Neuronal stem cell (in vitro differentiated cells): Measurements from ENCODE around the gene XIAP. TPM values are rescaled to one million over a fixed set of nuclear protein-coding genes. Genes with fewer than 3 reads are reported as not detected.
"Not testable (repeated sequence)": the region's sequence is repeated elsewhere in the genome, so short reads cannot be mapped to it uniquely, and the experiment has no call there.

Experiments used
- DNase-seq: peaks from one replicate; pipeline ENCODE4 v3.0.0-alpha.2; 2013; ENCODE audit warnings: low spot score
- H2AFZ ChIP-seq: one replicate; pipeline ENCODE4 v1.6.1; 2013; ENCODE audit warnings: mild to moderate bottlenecking, low read length, inconsistent platforms
- H2AK5ac ChIP-seq: 2 replicates; pipeline ENCODE4 v1.6.1; 2013; ENCODE audit warnings: low read depth, mild to moderate bottlenecking, inconsistent platforms, low read length, moderate library complexity, mixed read lengths
- H2BK120ac ChIP-seq: 2 replicates; pipeline ENCODE4 v1.6.1; 2013; ENCODE audit warnings: low read depth, mild to moderate bottlenecking, inconsistent platforms, low read length, moderate library complexity, mixed read lengths
- H2BK12ac ChIP-seq: one replicate; pipeline ENCODE4 v1.6.1; 2013; ENCODE audit warnings: low read length, inconsistent platforms
- H2BK15ac ChIP-seq: 2 replicates; pipeline ENCODE4 v1.6.1; 2013; ENCODE audit warnings: mild to moderate bottlenecking, low read length, inconsistent platforms, mixed read lengths
- H2BK5ac ChIP-seq: one replicate; pipeline ENCODE4 v1.6.1; 2013; ENCODE audit warnings: inconsistent platforms, mild to moderate bottlenecking, low read length, moderate library complexity
- H3K14ac ChIP-seq: one replicate; pipeline ENCODE4 v1.6.1; 2013; ENCODE audit warnings: low read length, inconsistent platforms
- H3K18ac ChIP-seq: 2 replicates; pipeline ENCODE4 v1.6.1; 2013; ENCODE audit warnings: low read length, inconsistent platforms
- H3K23ac ChIP-seq: 2 replicates; pipeline ENCODE4 v1.6.1; 2013; ENCODE audit warnings: low read depth, mild to moderate bottlenecking, mixed read lengths, low read length, inconsistent platforms; ENCODE audit not compliant: poor library complexity
- H3K27ac ChIP-seq: replicated peaks from 3 replicates; pipeline ENCODE4 v1.5.1; 2013; ENCODE audit warnings: low read length, inconsistent platforms
- H3K27me3 ChIP-seq, 3 experiments: 2 replicates each; pipeline ENCODE4 v1.6.1; 2013; ENCODE audit warnings: low read length in 3 of 3, mild to moderate bottlenecking in 2 of 3, inconsistent platforms in 1 of 3, low read depth in 1 of 3, mixed read lengths in 1 of 3, moderate library complexity in 1 of 3; ENCODE audit not compliant: control insufficient read depth in 3 of 3, insufficient read depth in 3 of 3
- H3K36me3 ChIP-seq, 2 donors: replicated peaks in 1 of 2; 2 replicates each; pipeline ENCODE4 v1.6.1; 2013; ENCODE audit warnings: low read length in 2 of 2; ENCODE audit not compliant: control insufficient read depth in 2 of 2, insufficient read depth in 2 of 2
- H3K4ac ChIP-seq: 2 replicates; pipeline ENCODE4 v1.6.1; 2013; ENCODE audit warnings: inconsistent platforms, mild to moderate bottlenecking, low read length, moderate library complexity
- H3K4me1 ChIP-seq, 2 donors: 1 replicate in 1 of 2; 2 replicates in 1 of 2; pipeline ENCODE4 v1.6.1; 2013; ENCODE audit warnings: low read length in 2 of 2, low read depth in 1 of 2; ENCODE audit not compliant: control insufficient read depth in 2 of 2, insufficient read depth in 1 of 2
- H3K4me2 ChIP-seq: one replicate; pipeline ENCODE4 v1.6.1; 2013; ENCODE audit warnings: mild to moderate bottlenecking, low read length, inconsistent platforms; ENCODE audit not compliant: insufficient read depth, poor library complexity, severe bottlenecking
- H3K4me3 ChIP-seq, 2 donors: 2 replicates each; pipeline ENCODE4 v1.5.1; 2013; ENCODE audit warnings: low read length in 2 of 2, mild to moderate bottlenecking in 2 of 2, inconsistent platforms in 1 of 2, moderate library complexity in 1 of 2
- H3K79me1 ChIP-seq: one replicate; pipeline ENCODE4 v1.6.1; 2013; ENCODE audit warnings: low read depth, mild to moderate bottlenecking, inconsistent platforms, low read length, moderate library complexity
- H3K9ac ChIP-seq: one replicate; pipeline ENCODE4 v1.6.1; 2013; ENCODE audit warnings: mild to moderate bottlenecking, low read depth, low read length, inconsistent platforms; ENCODE audit not compliant: poor library complexity
- H3K9me3 ChIP-seq, 2 donors: replicated peaks in 1 of 2; 2 replicates each; pipeline versions ENCODE3 to v1.6.1; 2013; ENCODE audit warnings: low read length in 2 of 2, mild to moderate bottlenecking in 2 of 2, inconsistent platforms in 1 of 2, low read depth in 1 of 2, mixed read lengths in 1 of 2, moderate library complexity in 1 of 2; ENCODE audit not compliant: control insufficient read depth in 2 of 2, insufficient read depth in 1 of 2
- H4K8ac ChIP-seq: one replicate; pipeline ENCODE4 v1.6.1; 2013; ENCODE audit warnings: low read depth, mild to moderate bottlenecking, inconsistent platforms, low read length, moderate library complexity
- H4K91ac ChIP-seq: one replicate; pipeline ENCODE4 v1.6.1; 2013; ENCODE audit warnings: low read length, low read depth, mild to moderate bottlenecking, inconsistent platforms; ENCODE audit not compliant: poor library complexity
- WGBS, 2 donors: extraction: QIAGEN DNeasy Blood & Tissue Kit; methylation state at CpG; one replicate each; pipeline ENCODE4 v1.1.7; 2013; ENCODE audit warnings: missing lambda C conversion rate in 2 of 2, mixed read lengths in 1 of 2; ENCODE audit not compliant: insufficient read length in 2 of 2, insufficient replicate concordance in 1 of 2; ENCODE audit errors: extremely low coverage in 2 of 2; 5-methylcytosine and 5-hydroxymethylcytosine counted together
- polyA plus RNA-seq, 2 experiments: library from polyadenylated mRNA; stranded (reverse); fragments of 200-250 nt; gene quantifications; one replicate each; pipeline ENCODE4 v1.2.3, GENCODE V29; 2013

Gene XIAP
- polyA plus RNA-seq (2013, experiment 1 of 2): 16.4 TPM
- polyA plus RNA-seq (2013, experiment 2 of 2): 17.7 TPM

GRCh38 chrX:123859846-123860838 is at the start of gene XIAP:
Gene XIAP, plus strand, starts transcription at chrX:123860053. Its CDS starts 25,610 bp downstream, at chrX:123885663.
- H3K27ac ChIP-seq: peak within 1 kb of the TSS; percentile 97
- H3K4ac ChIP-seq: no peak within 1 kb of the TSS
- H2BK15ac ChIP-seq: no peak within 1 kb of the TSS
- H3K27me3 ChIP-seq: no peaks in the 10 kb centered on the region
- H3K18ac ChIP-seq: peak within 1 kb of the TSS; percentile 74
- H3K79me1 ChIP-seq: no peaks in the 10 kb centered on the region
- peak; percentile 64 for DNase-seq
- peak within 1 kb of the TSS; percentile 91 for H2AFZ ChIP-seq
- H3K4me2 ChIP-seq: peak within 1 kb of the TSS; percentile 33
- no peaks in the 10 kb centered on the region for H3K9me3 ChIP-seq
- no peaks in the 10 kb centered on the region for H3K36me3 ChIP-seq
- H3K9ac ChIP-seq: peak within 1 kb of the TSS; percentile 70
- H2AK5ac ChIP-seq: no peak within 1 kb of the TSS
- no peak within 1 kb of the TSS for H2BK12ac ChIP-seq
- no peak within 1 kb of the TSS for H4K8ac ChIP-seq
- H4K91ac ChIP-seq: no peak within 1 kb of the TSS
- peak within 1 kb of the TSS; percentile 48 to 89 for H3K4me3 ChIP-seq
- peaks cover 0 to 2% of the 10 kb centered on the region in 2 donors for H3K4me1 ChIP-seq
- H3K14ac ChIP-seq: no peak within 1 kb of the TSS
- peak within 1 kb of the TSS; percentile 24 for H2BK5ac ChIP-seq
- no CpG with 5 or more reads among the region's 62 CpGs for WGBS, 2 donors
- H2BK120ac ChIP-seq: no peak within 1 kb of the TSS
- no peak within 1 kb of the TSS for H3K23ac ChIP-seq

DNA sequence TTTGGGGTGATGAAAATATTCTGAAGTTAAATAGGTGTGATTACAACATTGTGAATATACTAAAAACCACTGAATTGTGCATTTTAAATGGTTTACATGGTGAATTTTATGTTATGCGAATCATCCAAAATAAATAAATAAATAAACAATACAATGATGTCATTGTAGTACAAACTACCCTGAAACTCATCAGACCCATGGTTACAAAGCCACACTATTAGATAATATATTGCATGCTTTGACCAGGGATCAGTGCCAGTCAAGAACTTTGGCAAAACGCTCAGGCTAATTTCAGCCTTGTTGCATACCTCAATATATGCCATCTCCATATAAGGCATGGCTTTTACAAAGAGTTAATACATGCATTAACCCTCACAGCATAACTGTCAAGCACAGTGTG is 45.5 kb upstream of the XIAP start:
- H2BK15ac ChIP-seq: no peak overlapping the region
- WGBS, 2 donors: no CpG with 5 or more reads among the region's 2 CpGs
- no peak overlapping the region for H3K23ac ChIP-seq
- no peaks in the 10 kb centered on the region for H3K4me1 ChIP-seq
- H3K27ac ChIP-seq: no peak overlapping the region
- H2BK5ac ChIP-seq: no peak overlapping the region
- no peaks in the 10 kb centered on the region for H3K27me3 ChIP-seq
- H3K14ac ChIP-seq: no peak overlapping the region
- H4K91ac ChIP-seq: no peak overlapping the region
- no peak for DNase-seq
- no peak overlapping the region for H2BK120ac ChIP-seq
- no peak overlapping the region for H3K4me3 ChIP-seq
- H4K8ac ChIP-seq: no peak overlapping the region
- H2BK12ac ChIP-seq: no peak overlapping the region
- no peaks in the 10 kb centered on the region for H3K36me3 ChIP-seq
- H3K79me1 ChIP-seq: no peaks in the 10 kb centered on the region
- H2AFZ ChIP-seq: peak overlapping the region; percentile 36
- H3K4ac ChIP-seq: no peak overlapping the region
- no peak overlapping the region for H3K4me2 ChIP-seq
- H2AK5ac ChIP-seq: no peak overlapping the region
- H3K9me3 ChIP-seq: no peaks in the 10 kb centered on the region
- H3K9ac ChIP-seq: no peak overlapping the region
- H3K18ac ChIP-seq: no peak overlapping the region

DNA sequence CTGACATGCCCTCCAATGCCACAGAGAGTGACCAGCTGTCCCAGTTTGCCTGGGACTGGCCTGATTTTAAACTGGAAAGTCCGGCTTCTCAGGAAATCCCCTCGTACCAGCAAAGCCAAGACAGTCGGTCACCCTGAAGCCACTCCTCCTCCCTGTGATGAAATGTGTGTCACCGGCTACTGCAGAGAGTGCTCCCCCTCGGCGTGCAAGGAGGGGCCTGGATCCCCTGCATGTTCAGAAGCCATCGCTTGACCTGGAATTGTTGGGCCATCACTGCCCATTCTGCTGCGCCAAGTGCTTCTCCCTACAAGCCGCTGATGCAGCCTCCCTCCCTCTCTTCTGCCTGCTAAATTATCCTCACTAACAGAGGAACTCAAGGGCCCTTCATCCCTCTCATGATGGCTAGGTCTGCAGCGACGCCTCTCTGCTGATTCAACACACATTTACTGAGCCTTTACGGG is 44.9 kb upstream of the XIAP start:
- H3K36me3 ChIP-seq, H3K4me3 ChIP-seq, H4K91ac ChIP-seq, H3K27me3 ChIP-seq, H3K9me3 ChIP-seq, H2AK5ac ChIP-seq, H3K23ac ChIP-seq, H3K4me2 ChIP-seq, H3K4me1 ChIP-seq, H3K27ac ChIP-seq, H3K14ac ChIP-seq, H3K4ac ChIP-seq, H2BK120ac ChIP-seq, DNase-seq, H4K8ac ChIP-seq, H2BK12ac ChIP-seq, H3K18ac ChIP-seq, H2BK15ac ChIP-seq, H3K79me1 ChIP-seq, H2BK5ac ChIP-seq, H3K9ac ChIP-seq: not testable (repeated sequence)
- H2AFZ ChIP-seq: peak overlapping the region; percentile 36
- no CpG with 5 or more reads among the region's 12 CpGs for WGBS, 2 donors

- no peak overlapping the region for H2AFZ ChIP-seq
- no peak overlapping the region for H3K23ac ChIP-seq
- DNase-seq: no peak
- H3K4me2 ChIP-seq: no peak overlapping the region
- no peak overlapping the region for H3K4me3 ChIP-seq
- no peak overlapping the region for H3K14ac ChIP-seq
- H3K9me3 ChIP-seq: no peaks in the 10 kb centered on the region
- no peak overlapping the region for H3K9ac ChIP-seq
- no peak overlapping the region for H4K8ac ChIP-seq
- H3K4me1 ChIP-seq: no peaks in the 10 kb centered on the region
- no peak overlapping the region for H4K91ac ChIP-seq
- H2AK5ac ChIP-seq: no peak overlapping the region
- H3K36me3 ChIP-seq: no peaks in the 10 kb centered on the region
- H2BK15ac ChIP-seq: no peak overlapping the region
- H2BK12ac ChIP-seq: no peak overlapping the region
- no CpG with 5 or more reads among the region's 6 CpGs for WGBS, 2 donors
- H3K79me1 ChIP-seq: no peaks in the 10 kb centered on the region
- no peak overlapping the region for H3K4ac ChIP-seq
- H3K27ac ChIP-seq: no peak overlapping the region
- no peak overlapping the region for H2BK5ac ChIP-seq
- no peak overlapping the region for H2BK120ac ChIP-seq
- no peak overlapping the region for H3K18ac ChIP-seq
- H3K27me3 ChIP-seq: no peaks in the 10 kb centered on the region
These were observed 42.5 kb upstream of the XIAP start for GRCh38 chrX:123817288-123817894.
